ENCODE results near the gene NDUFAF8. TPM values are rescaled to one million over a fixed set of nuclear protein-coding genes. Genes with fewer than 3 reads are reported as not detected.

Gene NDUFAF8
- polyA plus RNA-seq, 2 of the 4 experiments (the other 2 are of a cell fraction): 179 to 308 TPM

- Histone ChIP-seq H3K4me2 (no peak overlapping the region), H3K27ac (no peak overlapping the region), H3K9me3 (no peaks in the 10 kb centered on the region), H3K4me3 (no peak overlapping the region), H3K4me1 (peaks cover under 1% of the 10 kb centered on the region; the same call in 1 of the 3 replicates)
- ChIA-PET CTCF (interaction anchor here (1.2 to 2.8 kb wide), 2 partner anchors 8 to 103 kb away, joined by 5 to 8 read pairs; no protein-coding TSS in a partner anchor), POLR2A (interaction anchor here (1.1 kb wide), 1 partner anchor 238 kb away, joined by 3 read pairs; no protein-coding TSS in a partner anchor)
- WGBS (ENCODE audit: missing lambda C conversion rate): 93% methylated on average over 8 of the region's 10 CpGs
- no peak for FAIRE-seq
- no peak for DNase-seq (ENCODE audit: low read depth in 1 of 2, low spot score in 1 of 2)
- TF ChIP-seq HEYL (CRISPR knock-in tag; IDR thresholded peaks at IDR 0.05) (no peak), PBX3 (IDR thresholded peaks at IDR 0.05) (0 out of 2 replicates have a peak, but pooled peaks have one; percentile 7)
- peak in 1 of 2 experiments; percentile 4; a peak in 2 of 6 replicates for ATAC-seq
Measured at GRCh38 chr17:81246343-81246670, 7.2 kb downstream of the NDUFAF8 start.

GRCh38 chr17:81246679-81247338 lies 7.7 kb downstream of the NDUFAF8 start:
- POLR2A ChIA-PET: interaction anchor here (1.1 to 1.7 kb wide), 2 partner anchors 8 to 238 kb away, joined by 3 to 5 read pairs; partner anchors contain the start of genes NDUFAF8 and TEPSIN
- DNase-seq (ENCODE audit: low read depth in 1 of 2, low spot score in 1 of 2): no peak

GRCh38 chr17:81247339-81247990 lies 8.3 kb downstream of the NDUFAF8 start:
- DNase-seq (ENCODE audit: low read depth in 1 of 2, low spot score in 1 of 2): no peak
- peak; percentile 25; the same call in 1 of the 2 replicates for TF ChIP-seq GATA3 (IDR thresholded peaks at IDR 0.05; ENCODE audit: borderline replicate concordance)
- no peak for TF ChIP-seq TP53 (CRISPR knock-in tag; IDR thresholded peaks at IDR 0.05)
- H3K27ac ChIP-seq: no peak overlapping the region
- no peak overlapping the region for H3K4me2 ChIP-seq
- no peaks in the 10 kb centered on the region for H3K9me3 ChIP-seq
- 90% methylated on average over 15 of the region's 15 CpGs for WGBS (ENCODE audit: missing lambda C conversion rate)
- CTCF ChIA-PET: interaction anchor here (0.6 to 2.8 kb wide), 9 partner anchors 9 to 281 kb away, joined by 3 to 8 read pairs (median 4); no protein-coding TSS in a partner anchor
- ATAC-seq: no peak
- no peak overlapping the region for H3K4me3 ChIP-seq
- no peaks in the 10 kb centered on the region for H3K4me1 ChIP-seq
- FAIRE-seq: no peak
- POLR2A ChIA-PET: interaction anchor here (0.6 to 1.7 kb wide), 2 partner anchors 8 to 175 kb away, joined by 5 to 6 read pairs; partner anchors contain the start of genes NDUFAF8 and TEPSIN

More at GRCh38 chr17:81246679-81247338, 7.7 kb downstream of the NDUFAF8 start:
- ATAC-seq (peak in 1 of 2 experiments; percentile 1; a peak in 2 of 6 replicates), FAIRE-seq (no peak)
- WGBS (ENCODE audit: missing lambda C conversion rate): 90% methylated on average over 19 of the region's 28 CpGs
- no peak overlapping the region for H3K4me2 ChIP-seq
- CTCF ChIA-PET: interaction anchor here (1.2 to 2.8 kb wide), 3 partner anchors 9 to 104 kb away, joined by 5 to 8 read pairs (median 8); no protein-coding TSS in a partner anchor
- H3K4me3 ChIP-seq: no peak overlapping the region
- no peak overlapping the region for H3K27ac ChIP-seq
- no peaks in the 10 kb centered on the region for H3K4me1 ChIP-seq
- no peaks in the 10 kb centered on the region for H3K9me3 ChIP-seq
- TF ChIP-seq BCL3 (IDR thresholded peaks at IDR 0.05): no peak
- 0 out of 2 replicates have a peak, but pooled peaks have one; percentile 6 for TF ChIP-seq POLR2A (IDR thresholded peaks at IDR 0.05; ENCODE audit: low read length)

GRCh38 chr17:81248649-81249048 lies 9.5 kb downstream of the NDUFAF8 start:
- POLR2A ChIA-PET: interaction anchor here (1.7 kb wide), 1 partner anchor 10 kb away, joined by 5 read pairs; the partner anchor contains the start of genes NDUFAF8 and TEPSIN

More at GRCh38 chr17:81248649-81249048, 9.5 kb downstream of the NDUFAF8 start:
- no peaks in the 10 kb centered on the region for H3K4me1 ChIP-seq
- CTCF ChIA-PET: interaction anchor here (1.0 to 1.6 kb wide), 4 partner anchors 19 to 107 kb away, joined by 3 to 8 read pairs (median 5); no protein-coding TSS in a partner anchor
- H3K27ac ChIP-seq: no peak overlapping the region
- no peak overlapping the region for H3K4me3 ChIP-seq
- FAIRE-seq: no peak
- no peak for ATAC-seq
- no peaks in the 10 kb centered on the region for H3K9me3 ChIP-seq
- DNase-seq (ENCODE audit: low read depth in 1 of 2, low spot score in 1 of 2): no peak
- H3K4me2 ChIP-seq: no peak overlapping the region
- WGBS (ENCODE audit: missing lambda C conversion rate): 94% methylated on average over 15 of the region's 16 CpGs
- TF ChIP-seq ZFP36 (IDR thresholded peaks at IDR 0.05; ENCODE audit: borderline replicate concordance, partially characterized antibody) (no peak), FOSL2 (IDR thresholded peaks at IDR 0.05) (no peak), FOSL2 (CRISPR knock-in tag; IDR thresholded peaks at IDR 0.05) (no peak), MAFK (IDR thresholded peaks at IDR 0.05; ENCODE audit: partially characterized antibody) (peak; percentile 85), REST (IDR thresholded peaks at IDR 0.05) (no peak), GATA3 (IDR thresholded peaks at IDR 0.05; ENCODE audit: borderline replicate concordance) (no peak), CHD4 (IDR thresholded peaks at IDR 0.05; ENCODE audit: borderline replicate concordance) (no peak), CBX8 (IDR thresholded peaks at IDR 0.05) (no peak)
